CD14-positive monocyte (primary cell): ENCODE data around the gene TNFSF9. TPM values are rescaled to one million over a fixed set of nuclear protein-coding genes. Genes with fewer than 3 reads are reported as not detected.

ENCODE experiments used
- DNase-seq, 3 donors: peaks; one replicate each; pipeline ENCODE4 v3.0.0-alpha.2; 2011 to 2022
- H2AFZ ChIP-seq: 2 replicates; pipeline ENCODE4 v1.6.0; 2012; ENCODE audit warnings: mild to moderate bottlenecking, low read depth, low read length, inconsistent platforms; ENCODE audit not compliant: insufficient read depth, poor library complexity, severe bottlenecking
- H3K27ac ChIP-seq, 2 donors: 1 replicate in 1 of 2; 2 replicates in 1 of 2; pipeline ENCODE4 v1.5.1; 2012 to 2013; ENCODE audit warnings: low read length in 2 of 2, control low read depth in 1 of 2, inconsistent platforms in 1 of 2, low read depth in 1 of 2, mild to moderate bottlenecking in 1 of 2
- H3K27me3 ChIP-seq, 2 donors: one replicate each; pipeline versions ENCODE4 v1.6.0 to v1.6.1; 2011 to 2013; ENCODE audit warnings: low read length in 2 of 2; ENCODE audit not compliant: control insufficient read depth in 2 of 2, insufficient read depth in 2 of 2
- H3K36me3 ChIP-seq, 2 donors: replicated peaks in 1 of 2; 1 replicate in 1 of 2; 2 replicates in 1 of 2; pipeline versions ENCODE4 v1.5.1 to v1.6.1; 2012 to 2013; ENCODE audit warnings: low read length in 2 of 2, control low read depth in 1 of 2, inconsistent platforms in 1 of 2, mild to moderate bottlenecking in 1 of 2; ENCODE audit not compliant: insufficient read depth in 2 of 2, control insufficient read depth in 1 of 2
- H3K4me1 ChIP-seq, 2 donors: 1 replicate in 1 of 2; 2 replicates in 1 of 2; pipeline versions ENCODE4 v1.5.1 to v1.6.1; 2012 to 2013; ENCODE audit warnings: low read length in 2 of 2, control low read depth in 1 of 2, inconsistent platforms in 1 of 2, mild to moderate bottlenecking in 1 of 2, moderate library complexity in 1 of 2; ENCODE audit not compliant: insufficient read depth in 2 of 2, control insufficient read depth in 1 of 2
- H3K4me2 ChIP-seq: replicated peaks from 2 replicates; pipeline ENCODE3; 2012; ENCODE audit warnings: low read length, moderate library complexity, mild to moderate bottlenecking; ENCODE audit not compliant: poor library complexity, severe bottlenecking; ENCODE audit errors: extremely low read depth
- H3K4me3 ChIP-seq, 3 experiments: fragments of 200-600 bp in 1 of 3; sonication (generic) in 1 of 3; replicated peaks in 1 of 3; 1 replicate in 2 of 3; 2 replicates in 1 of 3; pipeline ENCODE4 v1.5.1; 2011 to 2013; ENCODE audit warnings: low read length in 3 of 3, mild to moderate bottlenecking in 3 of 3, control low read depth in 2 of 3, low read depth in 2 of 3, inconsistent platforms in 1 of 3, moderate library complexity in 1 of 3
- H3K79me2 ChIP-seq: 2 replicates; pipeline ENCODE4 v1.6.0; 2012; ENCODE audit warnings: mild to moderate bottlenecking, control low read depth, inconsistent platforms, low read length, moderate library complexity; ENCODE audit not compliant: insufficient read depth
- H3K9ac ChIP-seq: 2 replicates; pipeline ENCODE4 v1.6.0; 2017; ENCODE audit warnings: low read length, mild to moderate bottlenecking; ENCODE audit not compliant: insufficient read depth, poor library complexity, severe bottlenecking
- H3K9me3 ChIP-seq, 2 donors: replicated peaks in 1 of 2; 1 replicate in 1 of 2; 2 replicates in 1 of 2; pipeline versions ENCODE4 v1.5.1 to v1.6.1; 2012 to 2013; ENCODE audit warnings: low read length in 2 of 2, control low read depth in 1 of 2; ENCODE audit not compliant: control insufficient read depth in 1 of 2, insufficient read depth in 1 of 2
- H4K20me1 ChIP-seq: 2 replicates; pipeline ENCODE4 v1.6.0; 2012; ENCODE audit warnings: mild to moderate bottlenecking, low read length, control low read depth, moderate library complexity; ENCODE audit not compliant: insufficient read depth
- H3K27ac Mint-ChIP-seq, 7 donors: one replicate each; pipeline ENCODE4 v1.8.0; 2020; ENCODE audit warnings: mild to moderate bottlenecking in 7 of 7, mixed read lengths in 7 of 7, moderate library complexity in 6 of 7, inconsistent platforms in 2 of 7
- H3K27me3 Mint-ChIP-seq, 3 donors: one replicate each; pipeline ENCODE4 v1.8.0; 2021 to 2022; ENCODE audit warnings: low read depth in 3 of 3, mild to moderate bottlenecking in 3 of 3, mixed read lengths in 3 of 3, moderate library complexity in 3 of 3, inconsistent platforms in 1 of 3
- H3K36me3 Mint-ChIP-seq, 2 donors: one replicate each; pipeline ENCODE4 v1.8.0; 2020; ENCODE audit warnings: mixed read lengths in 2 of 2, inconsistent platforms in 1 of 2, mild to moderate bottlenecking in 1 of 2
- H3K4me1 Mint-ChIP-seq: one replicate; pipeline ENCODE4 v1.8.0; 2020; ENCODE audit warnings: mild to moderate bottlenecking, mixed read lengths
- H3K4me3 Mint-ChIP-seq, 2 donors: one replicate each; pipeline ENCODE4 v1.8.0; 2020; ENCODE audit warnings: mild to moderate bottlenecking in 2 of 2, mixed read lengths in 2 of 2, moderate library complexity in 1 of 2
- H3K9me3 Mint-ChIP-seq, 7 donors: one replicate each; pipeline ENCODE4 v1.8.0; 2020 to 2022; ENCODE audit warnings: mixed read lengths in 7 of 7, mild to moderate bottlenecking in 6 of 7, moderate library complexity in 6 of 7, inconsistent platforms in 2 of 7
- WGBS: methylation state at CpG from one replicate; pipeline ENCODE4 v1.1.5; 2013; ENCODE audit warnings: missing lambda C conversion rate; ENCODE audit not compliant: insufficient coverage; 5-methylcytosine and 5-hydroxymethylcytosine counted together
- intact Hi-C, 2 donors: fragments of 100-400 bp; cut with micrococcal nuclease; formaldehyde crosslinking; loops; one replicate each; pipeline versions ENCODE4 v1.15.0 to v1.15.1; 2023
- polyA plus RNA-seq, 3 donors: library from polyadenylated mRNA; depleted of rRNA in 1 of 3; unstranded in 2 of 3; stranded (reverse) in 1 of 3; fragments of 300-500 nt in 2 of 3; fragments of >200 nt in 1 of 3; fragmentation: Illumina TruSeq in 2 of 3; gene quantifications; 1 replicate in 2 of 3; 2 replicates in 1 of 3; pipeline ENCODE4 v1.2.3, GENCODE V29; 2012 to 2021
- TF ChIP-seq, protein P1 (sequence below): fragments of 200-600 bp; IDR thresholded peaks from one replicate; pipeline ENCODE4 v1.8.0; 2022; ENCODE audit warnings: antibody characterized with exemption, mild to moderate bottlenecking

Gene TNFSF9
- polyA plus RNA-seq, 3 donors = 3.7 to 4.9 (median 4.3) TPM

DNA sequence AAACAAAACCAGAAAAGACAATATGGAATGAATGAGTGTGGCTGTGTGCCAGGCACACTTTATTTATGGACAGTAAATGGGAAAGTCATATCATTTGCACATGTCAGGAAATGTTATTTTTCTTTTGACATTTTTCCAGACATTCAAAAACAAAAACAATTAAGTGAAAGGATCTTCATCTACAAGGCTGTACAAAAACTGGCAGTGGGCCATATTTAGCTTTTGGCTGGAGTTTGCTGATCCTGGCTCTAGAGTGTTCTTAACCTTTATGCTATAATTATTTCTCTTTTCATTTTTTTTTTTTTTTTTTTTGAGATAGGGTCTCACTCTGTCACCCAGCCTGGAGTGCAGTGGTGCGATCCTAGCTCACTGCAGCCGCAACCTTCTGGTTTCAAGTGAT is 6.5 kb upstream of the TNFSF9 start:
- Histone ChIP-seq H3K4me1 (peaks cover 23% of the 10 kb centered on the region in 2 donors), H3K27me3 (no peaks in the 10 kb centered on the region), H2AFZ (no peak overlapping the region), H3K4me3 (no peak overlapping the region), H3K36me3 (no peaks in the 10 kb centered on the region), H3K4me2 (no peak overlapping the region), H3K27ac (no peak overlapping the region), H3K9ac (no peak overlapping the region), H4K20me1 (no peaks in the 10 kb centered on the region), H3K79me2 (no peaks in the 10 kb centered on the region), H3K9me3 (no peaks in the 10 kb centered on the region)
- intact Hi-C loops = no loop called here
- TF ChIP-seq, protein P1, sequence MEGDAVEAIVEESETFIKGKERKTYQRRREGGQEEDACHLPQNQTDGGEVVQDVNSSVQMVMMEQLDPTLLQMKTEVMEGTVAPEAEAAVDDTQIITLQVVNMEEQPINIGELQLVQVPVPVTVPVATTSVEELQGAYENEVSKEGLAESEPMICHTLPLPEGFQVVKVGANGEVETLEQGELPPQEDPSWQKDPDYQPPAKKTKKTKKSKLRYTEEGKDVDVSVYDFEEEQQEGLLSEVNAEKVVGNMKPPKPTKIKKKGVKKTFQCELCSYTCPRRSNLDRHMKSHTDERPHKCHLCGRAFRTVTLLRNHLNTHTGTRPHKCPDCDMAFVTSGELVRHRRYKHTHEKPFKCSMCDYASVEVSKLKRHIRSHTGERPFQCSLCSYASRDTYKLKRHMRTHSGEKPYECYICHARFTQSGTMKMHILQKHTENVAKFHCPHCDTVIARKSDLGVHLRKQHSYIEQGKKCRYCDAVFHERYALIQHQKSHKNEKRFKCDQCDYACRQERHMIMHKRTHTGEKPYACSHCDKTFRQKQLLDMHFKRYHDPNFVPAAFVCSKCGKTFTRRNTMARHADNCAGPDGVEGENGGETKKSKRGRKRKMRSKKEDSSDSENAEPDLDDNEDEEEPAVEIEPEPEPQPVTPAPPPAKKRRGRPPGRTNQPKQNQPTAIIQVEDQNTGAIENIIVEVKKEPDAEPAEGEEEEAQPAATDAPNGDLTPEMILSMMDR = no peak
- Mint-ChIP-seq H3K36me3 (no peaks in the 10 kb centered on the region), H3K27me3 (peaks cover 3 to 15% (median 7%) of the 10 kb centered on the region in 3 donors), H3K4me1 (peaks cover 22% of the 10 kb centered on the region), H3K4me3 (no peak overlapping the region), H3K9me3 (peaks cover 0 to 1% (median 0%) of the 10 kb centered on the region in 7 donors), H3K27ac (peak overlapping the region in 1 of 7 donors; percentile 2)
- WGBS = 100% methylated on average over 2 of the region's 2 CpGs
- no peak for DNase-seq

DNA sequence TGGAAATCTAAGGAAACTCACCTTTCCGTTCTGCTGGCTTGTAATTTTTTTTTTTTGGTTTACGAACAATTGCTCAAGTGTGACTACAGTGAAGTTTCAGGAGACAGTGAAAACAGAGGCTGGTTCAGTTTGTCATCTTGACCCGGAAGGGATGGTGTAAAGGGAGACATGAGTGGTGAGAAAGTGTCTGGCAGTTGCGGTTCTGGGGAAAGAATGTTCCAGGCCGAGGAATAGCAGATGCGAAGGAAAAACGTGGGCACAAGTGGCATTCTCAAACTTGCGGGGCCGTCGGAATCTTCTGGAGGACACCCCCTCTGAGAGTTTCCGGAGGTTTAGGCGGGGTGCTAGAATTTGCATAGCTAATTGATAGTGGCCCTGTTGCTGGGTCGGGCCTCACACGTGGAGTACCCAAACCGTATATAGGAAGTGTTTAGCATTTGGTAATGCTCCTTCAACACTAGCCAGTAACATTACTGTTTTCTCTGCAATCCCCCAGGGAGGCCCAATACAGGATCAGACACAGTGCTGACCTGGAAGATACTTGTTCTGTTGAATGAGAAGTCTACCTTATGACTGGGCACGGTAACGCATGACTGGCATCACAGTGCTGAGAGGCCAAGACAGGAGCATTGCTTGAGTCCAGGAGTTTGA is 2.8 kb upstream of the TNFSF9 start:
- Histone ChIP-seq H3K4me3 (no peak overlapping the region), H3K36me3 (no peaks in the 10 kb centered on the region), H3K9me3 (no peaks in the 10 kb centered on the region), H4K20me1 (no peaks in the 10 kb centered on the region), H3K9ac (no peak overlapping the region), H3K79me2 (no peaks in the 10 kb centered on the region), H3K4me2 (no peak overlapping the region), H3K4me1 (peaks cover 48 to 51% of the 10 kb centered on the region in 2 donors), H3K27me3 (peaks cover 2 to 14% of the 10 kb centered on the region in 2 donors), H2AFZ (no peak overlapping the region), H3K27ac (no peak overlapping the region)
- peak overlapping the region in 2 of 7 donors; percentile 28 to 68 for H3K27ac Mint-ChIP-seq
- peaks cover 0 to 4% of the 10 kb centered on the region in 2 donors for H3K36me3 Mint-ChIP-seq
- TF ChIP-seq, protein P1 = no peak
- H3K9me3 Mint-ChIP-seq = peaks cover 0 to 5% (median 1%) of the 10 kb centered on the region in 7 donors
- no peak for DNase-seq
- intact Hi-C loops = no loop called here
- H3K4me3 Mint-ChIP-seq = no peak overlapping the region
- WGBS = 93% methylated on average over 8 of the region's 17 CpGs
- H3K4me1 Mint-ChIP-seq = peaks cover 45% of the 10 kb centered on the region
- peaks cover 30 to 36% (median 31%) of the 10 kb centered on the region in 3 donors for H3K27me3 Mint-ChIP-seq
